Chondrocyte (in vitro differentiated cells): ENCODE measurements around the gene CD300LD. TPM values are rescaled to one million over a fixed set of nuclear protein-coding genes. Genes with fewer than 3 reads are reported as not detected.

Source experiments
- DNase-seq: peaks from one replicate; pipeline ENCODE4 v3.0.0; 2021; ENCODE audit warnings: mixed read lengths, low spot score
- H3K27ac Mint-ChIP-seq: one replicate; pipeline ENCODE4 v1.8.0; 2021; ENCODE audit warnings: mild to moderate bottlenecking, moderate library complexity, mixed read lengths; ENCODE audit not compliant: unreplicated experiment
- H3K27me3 Mint-ChIP-seq: 2 replicates; pipeline ENCODE4 v1.8.0; 2021; ENCODE audit warnings: low read depth, mixed read lengths
- H3K36me3 Mint-ChIP-seq: 2 replicates; pipeline ENCODE4 v1.8.0; 2021; ENCODE audit warnings: low read depth, mixed read lengths
- H3K4me1 Mint-ChIP-seq: 2 replicates; pipeline ENCODE4 v1.8.0; 2021; ENCODE audit warnings: low read depth, mild to moderate bottlenecking, mixed read lengths
- H3K4me3 Mint-ChIP-seq: one replicate; pipeline ENCODE4 v1.8.0; 2021; ENCODE audit warnings: mild to moderate bottlenecking, moderate library complexity, mixed read lengths; ENCODE audit not compliant: unreplicated experiment
- H3K9me3 Mint-ChIP-seq: 2 replicates; pipeline ENCODE4 v1.8.0; 2021; ENCODE audit warnings: low read depth, mixed read lengths
- total RNA-seq: library from RNA; stranded (reverse); gene quantifications from 3 replicates; pipeline ENCODE4 v1.2.1, GENCODE V29; 2021
- TF ChIP-seq, protein P1 (sequence below): fragments of 200-600 bp; sonication (generic); IDR thresholded peaks from 2 replicates; pipeline ENCODE4 v1.5.0; 2021; ENCODE audit warnings: antibody characterized with exemption, mild to moderate bottlenecking, moderate library complexity

Gene CD300LD
- total RNA-seq, 1 donor from 2014 or later = not detected

DNA sequence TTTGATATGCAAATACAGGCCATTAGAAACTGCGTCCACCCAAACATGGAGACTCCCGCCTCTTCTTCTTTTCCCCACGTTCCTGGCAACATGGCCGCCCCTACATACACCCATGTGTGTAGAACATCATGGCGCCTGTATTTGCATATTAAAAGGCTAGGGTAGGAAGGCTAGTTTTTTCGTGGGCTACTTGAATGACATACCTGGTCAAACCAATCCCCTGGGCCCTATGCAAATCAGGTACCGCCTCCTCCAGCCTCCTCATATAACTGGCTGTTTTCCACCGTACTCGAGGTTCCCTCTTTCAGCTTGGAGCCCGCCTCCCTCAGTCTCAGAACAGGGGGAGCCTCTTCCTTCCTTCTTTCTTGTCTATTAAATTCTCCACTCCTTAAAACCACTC lies 60.0 kb downstream of the CD300LD start:
- TF ChIP-seq, protein P1, sequence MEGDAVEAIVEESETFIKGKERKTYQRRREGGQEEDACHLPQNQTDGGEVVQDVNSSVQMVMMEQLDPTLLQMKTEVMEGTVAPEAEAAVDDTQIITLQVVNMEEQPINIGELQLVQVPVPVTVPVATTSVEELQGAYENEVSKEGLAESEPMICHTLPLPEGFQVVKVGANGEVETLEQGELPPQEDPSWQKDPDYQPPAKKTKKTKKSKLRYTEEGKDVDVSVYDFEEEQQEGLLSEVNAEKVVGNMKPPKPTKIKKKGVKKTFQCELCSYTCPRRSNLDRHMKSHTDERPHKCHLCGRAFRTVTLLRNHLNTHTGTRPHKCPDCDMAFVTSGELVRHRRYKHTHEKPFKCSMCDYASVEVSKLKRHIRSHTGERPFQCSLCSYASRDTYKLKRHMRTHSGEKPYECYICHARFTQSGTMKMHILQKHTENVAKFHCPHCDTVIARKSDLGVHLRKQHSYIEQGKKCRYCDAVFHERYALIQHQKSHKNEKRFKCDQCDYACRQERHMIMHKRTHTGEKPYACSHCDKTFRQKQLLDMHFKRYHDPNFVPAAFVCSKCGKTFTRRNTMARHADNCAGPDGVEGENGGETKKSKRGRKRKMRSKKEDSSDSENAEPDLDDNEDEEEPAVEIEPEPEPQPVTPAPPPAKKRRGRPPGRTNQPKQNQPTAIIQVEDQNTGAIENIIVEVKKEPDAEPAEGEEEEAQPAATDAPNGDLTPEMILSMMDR = no peak
- Mint-ChIP-seq H3K36me3 (no peaks in the 10 kb centered on the region), H3K4me1 (no peaks in the 10 kb centered on the region), H3K27me3 (peaks cover 44% of the 10 kb centered on the region), H3K27ac (peak overlapping the region; percentile 27), H3K4me3 (no peak overlapping the region), H3K9me3 (peaks cover 2% of the 10 kb centered on the region)
- no peak for DNase-seq

GRCh38 chr17:74531231-74531761 lies 60.8 kb downstream of the CD300LD start, which contains the start of gene CD300LB:
Gene CD300LB (minus strand): TSS chr17:74531475. CDS start chr17:74531350, 125 bp downstream.
- Mint-ChIP-seq H3K9me3 (peaks cover 2% of the 10 kb centered on the region), H3K4me1 (no peaks in the 10 kb centered on the region), H3K27ac (peak within 1 kb of the TSS; percentile 57), H3K36me3 (no peaks in the 10 kb centered on the region), H3K4me3 (no peak within 1 kb of the TSS), H3K27me3 (peaks cover 39% of the 10 kb centered on the region)
- TF ChIP-seq, protein P1 = no peak
- DNase-seq = peak; percentile 77

DNA sequence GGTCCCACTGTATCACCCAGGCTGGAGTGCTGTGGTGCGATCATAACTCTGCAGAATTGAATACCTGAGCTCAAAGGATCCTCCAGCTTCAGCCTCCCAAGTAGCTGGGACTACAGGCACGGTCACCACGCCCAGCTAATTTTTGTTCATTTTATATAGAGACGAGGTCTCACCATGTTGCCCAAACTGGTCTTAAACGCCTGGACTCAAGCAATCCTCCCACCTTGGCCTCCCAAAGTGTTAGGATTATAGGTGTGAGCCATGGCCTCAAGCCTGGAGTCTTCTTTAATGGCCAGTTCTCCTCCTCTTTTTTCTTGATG lies 61.3 kb downstream of the CD300LD start:
- TF ChIP-seq, protein P1 = no peak
- H3K9me3 Mint-ChIP-seq = peaks cover 2% of the 10 kb centered on the region
- peaks cover 36% of the 10 kb centered on the region for H3K27me3 Mint-ChIP-seq

More for the DNA sequence above, 61.3 kb downstream of the CD300LD start:
- H3K4me3 Mint-ChIP-seq = no peak overlapping the region
- no peaks in the 10 kb centered on the region for H3K4me1 Mint-ChIP-seq
- H3K36me3 Mint-ChIP-seq = no peaks in the 10 kb centered on the region
- no peak overlapping the region for H3K27ac Mint-ChIP-seq
- DNase-seq = no peak

Other genes with a start within 250 kb of the CD300LD start
- gene BTBD17, start 230.4 kb downstream of the CD300LD start, total RNA-seq = not detected in 3 replicates
- gene GPR142, start 224.8 kb downstream of the CD300LD start, total RNA-seq = not detected in 3 replicates
- gene GPRC5C, start 160.2 kb downstream of the CD300LD start, total RNA-seq = 18.0 to 47.8 TPM (median 47.0 TPM) in 3 replicates
- not detected in 3 replicates for gene CD300A, start 125.6 kb downstream of the CD300LD start, total RNA-seq
- not detected in 3 replicates for gene CD300LB, start 60.8 kb downstream of the CD300LD start, total RNA-seq
- gene CD300C, start 46.2 kb downstream of the CD300LD start, total RNA-seq = not detected in 3 replicates
- not detected in 3 replicates for gene CD300H, start 24.8 kb downstream of the CD300LD start, total RNA-seq
- not detected in 3 replicates for gene CD300E, start 31.5 kb upstream of the CD300LD start, total RNA-seq
- not detected in 3 replicates for gene CD300LF, start 120.6 kb upstream of the CD300LD start, total RNA-seq
- gene RAB37, start 145.0 kb upstream of the CD300LD start, total RNA-seq = 0.15 TPM in 1 of 3 replicates, not detected in the others
- gene NHERF1, start 156.3 kb upstream of the CD300LD start, total RNA-seq = 98.7 to 108 TPM (median 98.7 TPM) in 3 replicates
- gene NAT9, start 184.1 kb upstream of the CD300LD start, total RNA-seq = 46.8 to 48.9 TPM (median 47.4 TPM) in 3 replicates